Neural crest cell (in vitro differentiated cells): ENCODE results near the gene EEIG2. TPM values are rescaled to one million over a fixed set of nuclear protein-coding genes. Genes with fewer than 3 reads are reported as not detected.

Experiments used
- DNase-seq: peaks from one replicate; pipeline ENCODE4 v3.0.0; 2021; ENCODE audit warnings: low read depth, mixed read lengths, low spot score
- H3K27ac Mint-ChIP-seq: one replicate; pipeline ENCODE4 v1.8.0; 2021; ENCODE audit warnings: mild to moderate bottlenecking, mixed read lengths; ENCODE audit not compliant: unreplicated experiment
- H3K27me3 Mint-ChIP-seq: 2 replicates; pipeline ENCODE4 v1.8.0; 2021; ENCODE audit warnings: low read depth, mild to moderate bottlenecking, mixed read lengths
- H3K36me3 Mint-ChIP-seq: 2 replicates; pipeline ENCODE4 v1.8.0; 2021; ENCODE audit warnings: low read depth, mild to moderate bottlenecking, mixed read lengths
- H3K4me1 Mint-ChIP-seq: 2 replicates; pipeline ENCODE4 v1.8.0; 2021; ENCODE audit warnings: mixed read lengths
- H3K4me3 Mint-ChIP-seq: one replicate; pipeline ENCODE4 v1.8.0; 2021; ENCODE audit warnings: mild to moderate bottlenecking, mixed read lengths
- H3K9me3 Mint-ChIP-seq: 2 replicates; pipeline ENCODE4 v1.8.0; 2021; ENCODE audit warnings: mixed read lengths
- total RNA-seq: library from RNA; stranded (reverse); gene quantifications from 2 replicates; pipeline ENCODE4 v1.2.1, GENCODE V29; 2021
- TF ChIP-seq, protein P1 (sequence below): fragments of 200-600 bp; sonication (generic); conservative IDR thresholded peaks from 2 replicates; pipeline ENCODE4 v1.5.0; 2021; ENCODE audit warnings: antibody characterized with exemption, mild to moderate bottlenecking

The EEIG2 gene
- total RNA-seq, 1 donor from 2014 or later: 16.1 TPM

DNA sequence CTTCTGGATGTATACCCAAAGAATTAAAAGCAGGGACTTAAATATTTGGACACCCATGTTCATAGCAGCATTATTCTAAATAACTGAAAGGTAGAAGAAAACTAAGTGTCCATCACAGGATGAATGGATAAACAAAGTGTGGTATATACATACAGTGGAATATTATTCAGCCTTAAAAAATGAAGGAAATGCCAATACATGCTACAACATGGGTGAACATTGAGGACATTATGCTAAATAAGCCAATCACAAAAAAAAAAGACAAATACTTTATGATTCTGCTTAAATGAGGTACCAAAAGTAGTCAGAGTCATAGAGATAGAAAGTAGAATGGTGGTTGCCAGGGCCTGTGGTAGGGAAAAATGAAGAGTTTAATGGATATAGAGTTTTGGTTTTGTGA lies 14.1 kb downstream of the EEIG2 start:
- no peak for DNase-seq
- H3K27me3 Mint-ChIP-seq: no peaks in the 10 kb centered on the region
- peaks cover 8% of the 10 kb centered on the region for H3K36me3 Mint-ChIP-seq
- no peaks in the 10 kb centered on the region for H3K4me1 Mint-ChIP-seq
- no peak overlapping the region for H3K27ac Mint-ChIP-seq
- TF ChIP-seq, protein P1, sequence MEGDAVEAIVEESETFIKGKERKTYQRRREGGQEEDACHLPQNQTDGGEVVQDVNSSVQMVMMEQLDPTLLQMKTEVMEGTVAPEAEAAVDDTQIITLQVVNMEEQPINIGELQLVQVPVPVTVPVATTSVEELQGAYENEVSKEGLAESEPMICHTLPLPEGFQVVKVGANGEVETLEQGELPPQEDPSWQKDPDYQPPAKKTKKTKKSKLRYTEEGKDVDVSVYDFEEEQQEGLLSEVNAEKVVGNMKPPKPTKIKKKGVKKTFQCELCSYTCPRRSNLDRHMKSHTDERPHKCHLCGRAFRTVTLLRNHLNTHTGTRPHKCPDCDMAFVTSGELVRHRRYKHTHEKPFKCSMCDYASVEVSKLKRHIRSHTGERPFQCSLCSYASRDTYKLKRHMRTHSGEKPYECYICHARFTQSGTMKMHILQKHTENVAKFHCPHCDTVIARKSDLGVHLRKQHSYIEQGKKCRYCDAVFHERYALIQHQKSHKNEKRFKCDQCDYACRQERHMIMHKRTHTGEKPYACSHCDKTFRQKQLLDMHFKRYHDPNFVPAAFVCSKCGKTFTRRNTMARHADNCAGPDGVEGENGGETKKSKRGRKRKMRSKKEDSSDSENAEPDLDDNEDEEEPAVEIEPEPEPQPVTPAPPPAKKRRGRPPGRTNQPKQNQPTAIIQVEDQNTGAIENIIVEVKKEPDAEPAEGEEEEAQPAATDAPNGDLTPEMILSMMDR: no peak
- H3K4me3 Mint-ChIP-seq: no peak overlapping the region
- peaks cover 8% of the 10 kb centered on the region for H3K9me3 Mint-ChIP-seq

DNA sequence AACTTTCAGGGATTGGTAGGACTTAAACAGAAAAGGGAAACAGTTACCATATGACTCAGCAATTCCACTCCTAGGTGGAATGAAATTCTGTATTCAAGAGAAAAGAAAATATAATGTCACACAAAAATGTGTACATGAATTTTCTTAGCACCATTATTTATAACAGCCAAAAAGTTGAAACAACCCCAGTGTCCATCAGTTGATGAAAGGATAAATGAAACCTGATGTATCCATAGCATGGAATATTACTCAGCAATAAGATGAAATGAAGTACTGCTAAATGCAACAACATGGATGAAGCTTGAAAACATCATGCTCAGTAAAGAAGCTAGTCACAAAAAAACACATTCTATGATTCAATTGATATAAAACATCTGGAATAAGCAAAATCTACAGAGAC lies 15.5 kb downstream of the EEIG2 start:
- H3K36me3 Mint-ChIP-seq: peaks cover 13% of the 10 kb centered on the region
- no peak overlapping the region for H3K4me3 Mint-ChIP-seq
- peaks cover 12% of the 10 kb centered on the region for H3K9me3 Mint-ChIP-seq
- no peak for DNase-seq
- no peaks in the 10 kb centered on the region for H3K27me3 Mint-ChIP-seq
- H3K27ac Mint-ChIP-seq: no peak overlapping the region
- no peaks in the 10 kb centered on the region for H3K4me1 Mint-ChIP-seq
- TF ChIP-seq, protein P1: no peak

DNA sequence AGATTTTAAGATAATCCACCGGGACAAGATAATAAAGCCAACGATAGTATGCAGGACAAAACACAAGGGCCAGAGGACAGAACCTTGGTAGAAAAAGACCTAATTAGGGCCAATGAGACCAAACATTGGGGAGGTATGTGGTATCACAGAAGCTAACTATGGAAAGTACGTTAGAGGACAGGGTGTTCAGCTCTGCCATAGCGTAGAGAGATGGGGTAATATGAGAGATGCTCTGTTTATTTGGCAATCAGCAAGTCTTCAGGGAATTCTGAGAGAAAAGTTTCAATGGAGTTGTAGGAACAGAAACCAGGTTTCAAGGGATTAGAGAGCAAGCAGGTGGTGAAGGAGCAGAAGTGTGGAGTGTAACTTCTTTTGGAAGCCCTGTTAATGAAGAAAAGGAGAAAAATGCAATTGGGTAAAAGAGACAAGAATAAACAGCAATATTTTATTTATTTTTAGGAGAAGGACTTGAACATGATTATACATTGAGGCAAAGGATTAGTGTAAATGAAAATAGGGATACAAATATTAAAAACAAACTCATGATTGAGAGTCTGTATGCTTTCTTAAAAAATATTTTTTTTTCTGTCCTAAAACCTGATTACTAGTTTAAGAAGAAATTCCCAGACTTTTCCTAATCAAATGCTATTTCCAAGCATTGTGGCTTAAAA lies 24.0 kb downstream of the EEIG2 start:
- DNase-seq: no peak
- no peaks in the 10 kb centered on the region for H3K4me1 Mint-ChIP-seq
- peaks cover 12% of the 10 kb centered on the region for H3K9me3 Mint-ChIP-seq
- no peak overlapping the region for H3K4me3 Mint-ChIP-seq
- TF ChIP-seq, protein P1: no peak
- H3K27ac Mint-ChIP-seq: no peak overlapping the region
- no peaks in the 10 kb centered on the region for H3K27me3 Mint-ChIP-seq
- peaks cover 15% of the 10 kb centered on the region for H3K36me3 Mint-ChIP-seq

DNA sequence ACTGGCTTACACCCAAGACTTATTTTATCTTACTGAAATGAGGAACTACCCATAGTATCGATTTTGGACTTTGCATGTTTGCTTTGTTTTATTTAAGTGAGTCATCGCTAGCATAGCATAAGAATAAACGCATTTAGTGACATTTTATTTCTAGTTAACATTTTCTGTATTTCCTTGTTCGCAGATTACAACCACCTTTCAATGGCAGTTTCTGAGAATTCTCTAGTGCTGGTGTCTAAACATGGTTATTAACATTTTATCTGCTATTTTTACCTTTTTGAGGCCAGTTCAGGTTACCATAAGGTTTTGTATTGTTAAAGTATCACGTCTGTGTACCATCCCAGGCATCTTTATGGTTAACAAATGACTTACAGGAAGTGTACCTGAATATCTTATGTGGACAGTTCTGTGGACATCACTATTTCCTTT lies 24.5 kb downstream of the EEIG2 start:
- H3K4me1 Mint-ChIP-seq: no peaks in the 10 kb centered on the region
- H3K36me3 Mint-ChIP-seq: peaks cover 15% of the 10 kb centered on the region
- no peak overlapping the region for H3K27ac Mint-ChIP-seq
- DNase-seq: no peak
- TF ChIP-seq, protein P1: no peak
- H3K27me3 Mint-ChIP-seq: no peaks in the 10 kb centered on the region
- no peak overlapping the region for H3K4me3 Mint-ChIP-seq
- peaks cover 12% of the 10 kb centered on the region for H3K9me3 Mint-ChIP-seq

DNA sequence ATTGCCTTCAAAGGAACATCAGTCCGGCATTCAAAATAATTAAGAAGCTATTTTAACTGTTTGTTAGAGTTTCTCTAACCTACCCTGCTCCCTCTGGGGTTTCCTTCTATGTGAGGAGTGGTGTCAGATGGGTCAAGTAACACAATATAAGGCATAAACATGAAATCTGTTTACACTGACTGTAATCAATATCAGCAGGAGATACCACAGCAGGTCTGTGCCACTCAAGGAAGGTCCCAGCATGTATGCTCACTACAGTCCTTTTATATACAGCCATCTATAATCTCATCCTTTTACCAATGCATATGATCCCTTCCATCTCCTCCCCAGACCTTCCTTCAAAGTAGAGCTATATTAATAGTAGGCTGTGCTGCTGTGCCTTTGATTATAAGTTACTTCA lies 25.4 kb downstream of the EEIG2 start:
- Mint-ChIP-seq H3K9me3 (peaks cover 8% of the 10 kb centered on the region), H3K27me3 (no peaks in the 10 kb centered on the region), H3K36me3 (peaks cover 11% of the 10 kb centered on the region), H3K4me1 (no peaks in the 10 kb centered on the region), H3K4me3 (no peak overlapping the region), H3K27ac (no peak overlapping the region)
- TF ChIP-seq, protein P1: no peak
- no peak for DNase-seq
